Cerebellar cortex (tissue), 1 donor: ENCODE measurements around the gene DRC3.
A peak's percentile ranks its signal among the peaks of the same experiment; 100 is the strongest.
"Not testable (repeated sequence)": the region's sequence is repeated elsewhere in the genome, so short reads cannot be mapped to it uniquely, and the experiment has no call there.

Source experiments
- DNase-seq: peaks from one replicate; pipeline ENCODE4 v3.0.0-alpha.2; 2015; ENCODE audit warnings: low spot score

DRC3 gene, protein sequence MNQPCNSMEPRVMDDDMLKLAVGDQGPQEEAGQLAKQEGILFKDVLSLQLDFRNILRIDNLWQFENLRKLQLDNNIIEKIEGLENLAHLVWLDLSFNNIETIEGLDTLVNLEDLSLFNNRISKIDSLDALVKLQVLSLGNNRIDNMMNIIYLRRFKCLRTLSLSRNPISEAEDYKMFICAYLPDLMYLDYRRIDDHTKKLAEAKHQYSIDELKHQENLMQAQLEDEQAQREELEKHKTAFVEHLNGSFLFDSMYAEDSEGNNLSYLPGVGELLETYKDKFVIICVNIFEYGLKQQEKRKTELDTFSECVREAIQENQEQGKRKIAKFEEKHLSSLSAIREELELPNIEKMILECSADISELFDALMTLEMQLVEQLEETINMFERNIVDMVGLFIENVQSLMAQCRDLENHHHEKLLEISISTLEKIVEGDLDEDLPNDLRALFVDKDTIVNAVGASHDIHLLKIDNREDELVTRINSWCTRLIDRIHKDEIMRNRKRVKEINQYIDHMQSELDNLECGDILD

DNA sequence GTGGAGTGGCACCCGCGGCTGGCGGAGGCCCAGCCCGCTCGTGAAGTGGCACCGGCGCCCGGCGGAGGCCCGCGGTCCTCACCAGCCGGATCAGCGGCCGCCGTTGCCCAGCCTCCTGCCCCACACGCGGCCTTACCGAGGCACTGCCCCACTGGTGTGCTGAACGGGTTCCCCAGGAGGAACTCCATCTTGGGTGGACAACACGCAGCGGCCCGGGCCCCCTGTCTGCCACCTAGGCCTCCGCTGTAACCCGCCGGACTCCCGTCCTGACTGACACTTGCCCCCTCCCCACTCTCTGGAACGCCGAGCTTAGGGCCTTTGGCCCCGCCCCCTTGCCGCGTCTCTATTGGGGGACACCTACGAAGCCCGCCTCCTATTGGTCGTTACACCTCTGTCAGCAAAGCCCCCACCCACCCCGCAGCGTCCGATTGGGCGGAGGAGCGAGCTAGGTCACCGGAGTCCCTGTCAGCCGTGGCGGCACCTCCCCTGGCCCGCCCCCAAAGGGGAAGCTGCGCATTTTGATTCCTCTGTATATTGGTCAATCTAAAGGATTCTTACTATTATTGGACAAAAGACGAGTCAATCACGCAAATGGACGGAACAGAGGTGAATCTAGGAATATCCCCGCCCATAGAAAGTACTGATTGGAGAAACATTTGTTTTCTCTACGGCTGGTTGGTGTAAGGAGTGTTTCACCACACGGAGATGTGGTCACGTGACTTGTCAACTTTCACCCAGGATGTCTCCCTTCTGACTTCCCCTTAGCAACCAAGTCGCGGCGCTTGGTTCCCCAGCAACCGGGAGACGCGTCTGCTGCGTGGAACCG, at the start of gene DRC3, which contains the start of gene TOM1L2:
Gene DRC3 (plus strand): TSS at position 737 of the 826 bp plus-strand sequence. CDS start 4,737 bp downstream, outside the sequence.
Gene TOM1L2 (minus strand): TSS at position 275 of the 826 bp plus-strand sequence. CDS start 87 bp downstream, at position 188.
- peak; percentile 100 for DNase-seq

- DNase-seq: no peak
Observed at GRCh38 chr17:17924131-17924856, 48.4 kb upstream of the DRC3 start.

DNA sequence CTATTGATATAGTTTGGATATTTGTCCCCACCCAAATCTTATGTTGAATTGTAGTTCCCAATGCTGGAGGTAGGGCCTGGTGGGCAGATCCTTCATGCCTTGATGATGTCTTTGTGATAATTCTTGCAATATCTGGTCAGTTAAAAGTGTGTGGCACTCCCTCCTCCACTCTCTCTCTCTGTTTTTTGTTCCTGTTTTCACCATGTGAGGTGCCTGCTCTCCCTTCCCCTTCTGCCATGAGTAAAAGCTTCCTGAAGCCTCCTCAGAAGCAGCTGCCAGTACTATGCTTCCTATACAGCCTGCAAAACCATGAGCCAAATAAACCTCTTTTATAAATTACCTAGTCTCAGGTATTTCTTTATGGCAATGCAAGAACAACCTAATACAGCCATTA, 47.8 kb upstream of the DRC3 start:
- no peak for DNase-seq

DNA sequence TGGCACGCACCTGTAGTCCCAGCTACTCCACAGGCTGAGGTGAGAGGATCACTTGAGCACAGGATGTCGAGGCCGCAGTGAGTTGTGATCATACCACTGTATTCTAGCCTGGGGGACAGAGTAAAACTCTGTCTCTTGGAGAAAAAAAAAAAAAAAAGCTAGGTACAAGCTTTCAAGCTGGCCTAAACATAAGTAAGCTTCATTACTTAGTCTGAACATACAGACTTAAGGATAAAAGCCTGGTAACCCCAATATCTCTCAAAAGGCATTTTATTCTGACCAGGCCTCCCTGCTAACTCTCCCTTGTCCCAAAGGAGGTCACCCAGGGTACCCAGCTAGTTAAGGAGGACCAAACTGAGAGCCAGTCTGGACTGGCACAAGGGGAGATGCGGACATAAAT, 46.6 kb upstream of the DRC3 start:
- no peak for DNase-seq

- no peak for DNase-seq
Observed at GRCh38 chr17:17926840-17927449, 45.7 kb upstream of the DRC3 start.

DNA sequence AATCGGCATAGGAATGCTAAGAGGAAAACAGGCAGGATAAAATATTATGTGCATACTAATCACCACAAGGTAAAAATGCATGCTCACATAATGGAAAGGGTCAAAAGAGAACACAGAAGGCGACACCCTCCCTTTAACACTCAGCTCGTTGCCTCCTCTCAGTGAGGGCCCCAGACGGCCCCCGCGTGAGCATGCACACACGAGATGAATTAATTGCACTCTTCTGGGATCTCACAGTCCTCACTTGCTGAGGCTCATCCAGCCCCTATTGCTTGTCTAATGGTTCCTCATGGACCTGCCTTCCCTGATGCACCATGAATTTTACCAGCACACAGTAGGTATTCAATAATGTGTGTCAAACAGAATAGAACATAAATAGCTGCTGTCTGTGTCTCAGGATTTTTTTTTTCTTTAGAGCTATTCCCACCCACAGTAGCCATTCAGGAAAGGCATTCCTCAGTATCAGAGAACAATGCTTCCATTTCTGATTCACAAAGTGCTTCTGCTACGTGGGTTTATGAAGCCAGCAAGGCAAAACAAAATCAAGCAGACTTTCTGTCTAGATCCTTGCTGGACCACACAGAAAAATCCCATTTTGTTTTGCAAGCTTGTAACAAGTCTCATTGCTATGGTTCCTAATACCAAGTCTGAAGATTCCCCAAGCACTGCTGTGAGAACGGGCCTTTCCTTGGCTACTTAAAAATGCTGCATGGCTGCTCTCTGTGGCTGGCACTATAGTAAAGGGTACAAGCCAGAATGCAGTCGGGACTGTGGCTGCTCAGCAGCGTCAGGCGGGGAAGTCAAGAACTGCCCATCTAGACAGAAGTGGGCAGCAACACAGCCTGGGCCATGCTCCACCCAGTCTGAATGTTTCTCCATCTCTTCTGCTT, 44.0 kb upstream of the DRC3 start:
- no peak for DNase-seq

GRCh38 chr17:17929655-17930380, 42.8 kb upstream of the DRC3 start:
- no peak for DNase-seq

- no peak for DNase-seq
Observed at GRCh38 chr17:17930674-17931073, 42.0 kb upstream of the DRC3 start.

- no peak for DNase-seq
Observed at GRCh38 chr17:17931159-17931558, 41.5 kb upstream of the DRC3 start.

- DNase-seq: no peak
Observed at GRCh38 chr17:17933775-17934174, 38.9 kb upstream of the DRC3 start.

DNA sequence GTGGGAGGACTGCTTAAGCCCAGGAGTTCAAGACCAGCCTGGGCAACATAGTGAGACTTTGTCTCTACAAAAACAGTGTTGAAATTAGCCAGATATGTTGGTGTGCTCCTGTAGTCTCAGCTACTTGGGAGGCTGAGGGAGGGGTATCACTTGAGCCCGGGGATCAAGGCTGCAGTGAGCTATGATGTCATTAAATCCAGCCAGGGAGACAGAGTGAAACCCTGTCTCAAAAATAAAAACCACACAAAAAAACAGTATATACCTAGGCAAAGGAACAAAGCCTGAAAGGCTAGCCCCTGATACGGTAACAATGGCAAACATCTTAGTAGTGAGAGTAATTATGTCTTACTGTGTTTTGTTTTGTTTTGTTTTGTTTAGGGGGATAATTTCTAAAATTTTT, 38.4 kb upstream of the DRC3 start:
- no peak for DNase-seq

GRCh38 chr17:17934806-17935205, 37.9 kb upstream of the DRC3 start:
- no peak for DNase-seq

- DNase-seq: peak; percentile 68
Observed at GRCh38 chr17:17935321-17936271, 37.1 kb upstream of the DRC3 start.

- peak; percentile 87 for DNase-seq
Observed at GRCh38 chr17:17937201-17937853, 35.3 kb upstream of the DRC3 start.

GRCh38 chr17:17937958-17938357, 34.7 kb upstream of the DRC3 start:
- no peak for DNase-seq

DNA sequence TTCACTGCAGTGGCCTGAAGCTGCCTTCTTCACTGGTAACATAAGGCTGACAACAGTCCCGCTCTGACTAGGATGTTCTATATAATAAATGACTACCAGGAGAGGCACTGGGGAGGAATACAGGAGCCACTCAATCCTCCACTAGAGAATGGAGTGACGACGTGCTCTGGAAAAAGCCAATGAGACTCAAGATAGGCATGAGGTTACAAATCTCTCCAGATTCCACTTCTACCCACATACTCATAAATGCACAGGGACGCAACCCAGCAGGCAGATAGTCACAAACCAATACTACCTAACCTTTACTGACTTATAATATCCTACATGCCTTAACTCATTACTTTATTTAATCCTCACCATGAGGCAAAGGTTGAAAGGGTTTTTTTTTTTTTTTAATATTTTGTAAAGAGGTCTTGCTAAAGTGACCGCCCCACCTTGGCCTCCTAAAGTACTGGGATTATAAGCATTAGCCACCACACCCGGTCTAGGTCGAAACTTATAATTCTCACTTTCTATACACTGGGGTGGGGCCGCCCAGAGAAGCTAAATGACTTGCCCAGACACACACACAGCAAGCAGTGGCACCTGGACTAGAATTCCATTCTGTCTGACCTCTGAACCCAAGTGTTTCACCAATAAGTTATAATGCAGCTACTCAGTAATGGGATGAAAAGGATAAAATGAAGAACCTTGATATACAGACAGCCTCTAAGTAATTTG, 34.1 kb upstream of the DRC3 start:
- peak; percentile 75 for DNase-seq

GRCh38 chr17:17939941-17940340, 32.7 kb upstream of the DRC3 start:
- DNase-seq: not testable (repeated sequence)
